ENCODE measurements around the gene EPHB6. TPM values are rescaled to one million over a fixed set of nuclear protein-coding genes. Genes with fewer than 3 reads are reported as not detected.

The EPHB6 gene
- total RNA-seq, 1 donor from 2014 or later: 3.3 TPM

- no peak for ATAC-seq
- intact Hi-C loops (cut with DNase I): no loop called here
- DNase-seq (ENCODE audit: missing footprints): no peak
These were observed 26.9 kb upstream of the EPHB6 start for GRCh38 chr7:142827951-142828500.

- intact Hi-C loops (cut with DNase I): no loop called here
- no peak for ATAC-seq
- DNase-seq (ENCODE audit: missing footprints): no peak
These were observed 22.5 kb upstream of the EPHB6 start for GRCh38 chr7:142832417-142832816.

- ATAC-seq (no peak), DNase-seq (ENCODE audit: missing footprints) (no peak)
- intact Hi-C loops (cut with DNase I): no loop called here
These were observed 21.5 kb upstream of the EPHB6 start for GRCh38 chr7:142833174-142834048.

GRCh38 chr7:142835487-142835886, 19.4 kb upstream of the EPHB6 start:
- ATAC-seq: no peak
- intact Hi-C loops (cut with DNase I): no loop called here

GRCh38 chr7:142836426-142836825, 18.4 kb upstream of the EPHB6 start:
- no peak for ATAC-seq
- intact Hi-C loops (cut with DNase I): no loop called here
- no peak for DNase-seq (ENCODE audit: missing footprints)

More at GRCh38 chr7:142835487-142835886, 19.4 kb upstream of the EPHB6 start:
- no peak for DNase-seq (ENCODE audit: missing footprints)

GRCh38 chr7:142838461-142839213, 16.2 kb upstream of the EPHB6 start:
- DNase-seq (ENCODE audit: missing footprints) (no peak), ATAC-seq (no peak)
- intact Hi-C loops (cut with DNase I): no loop called here

- DNase-seq (ENCODE audit: missing footprints) (no peak), ATAC-seq (no peak)
- intact Hi-C loops (cut with DNase I): no loop called here
These were observed 12.6 kb upstream of the EPHB6 start for GRCh38 chr7:142842251-142842766.

- DNase-seq (ENCODE audit: missing footprints): no peak
- no peak for ATAC-seq
- intact Hi-C loops (cut with DNase I): no loop called here
These were observed 7.5 kb upstream of the EPHB6 start for GRCh38 chr7:142847353-142847752.

- no peak for DNase-seq (ENCODE audit: missing footprints)
- intact Hi-C loops (cut with DNase I): loop anchor here (5.0 kb wide), 2 partner anchors 151 to 366 kb away; no protein-coding TSS in a partner anchor
- ATAC-seq: no peak
These were observed 3.6 kb upstream of the EPHB6 start for GRCh38 chr7:142851269-142851668.

GRCh38 chr7:142851919-142852318, 3.0 kb upstream of the EPHB6 start:
- ATAC-seq (no peak), DNase-seq (ENCODE audit: missing footprints) (no peak)
- intact Hi-C loops (cut with DNase I): loop anchor here (5.0 kb wide), 2 partner anchors 150 to 365 kb away; no protein-coding TSS in a partner anchor

GRCh38 chr7:142853739-142854371, 1.0 kb upstream of the EPHB6 start:
- ATAC-seq (peak; percentile 74), DNase-seq (ENCODE audit: missing footprints) (peak; percentile 86)
- intact Hi-C loops (cut with DNase I): loop anchor here (5.0 kb wide), 2 partner anchors 148 to 363 kb away; no protein-coding TSS in a partner anchor

- ATAC-seq (no peak), DNase-seq (ENCODE audit: missing footprints) (no peak)
- intact Hi-C loops (cut with DNase I): no loop called here
These were observed 353 bp downstream of the EPHB6 start for GRCh38 chr7:142855114-142855743.

- DNase-seq (ENCODE audit: missing footprints) (no peak), ATAC-seq (peak; percentile 57)
- intact Hi-C loops (cut with DNase I): no loop called here
These were observed 1.1 kb downstream of the EPHB6 start for GRCh38 chr7:142855756-142856564.

GRCh38 chr7:142856565-142857245, 1.8 kb downstream of the EPHB6 start:
- intact Hi-C loops (cut with DNase I): no loop called here
- DNase-seq (ENCODE audit: missing footprints): no peak
- ATAC-seq: no peak

GRCh38 chr7:142857625-142858024, 2.7 kb downstream of the EPHB6 start:
- intact Hi-C loops (cut with DNase I): no loop called here
- DNase-seq (ENCODE audit: missing footprints) (no peak), ATAC-seq (no peak)

GRCh38 chr7:142859411-142859810, 4.5 kb downstream of the EPHB6 start:
- DNase-seq (ENCODE audit: missing footprints) (no peak), ATAC-seq (no peak)
- intact Hi-C loops (cut with DNase I): no loop called here

GRCh38 chr7:142859829-142860228, 5.0 kb downstream of the EPHB6 start:
- no peak for ATAC-seq
- intact Hi-C loops (cut with DNase I): no loop called here
- DNase-seq (ENCODE audit: missing footprints): no peak

Data from Right ventricle myocardium inferior (tissue), 1 donor.